Right ventricle myocardium inferior (tissue), 1 donor: ENCODE results near the gene RBM12. TPM values are rescaled to one million over a fixed set of nuclear protein-coding genes. Genes with fewer than 3 reads are reported as not detected.
"Not testable (repeated sequence)": the region's sequence is repeated elsewhere in the genome, so short reads cannot be mapped to it uniquely, and the experiment has no call there.

Experiments used
- ATAC-seq: fragments of 200-7000 bp; cut with Tn5 transposase; one replicate; pipeline ENCODE4 v1.9.1; 2020; ENCODE audit warnings: mild to moderate bottlenecking, moderate library complexity
- DNase-seq: peaks from one replicate; pipeline ENCODE4 v3.0.0; 2021; ENCODE audit errors: missing footprints
- intact Hi-C: fragments of 100-400 bp; cut with DNase I; formaldehyde crosslinking; loops from one replicate; pipeline ENCODE4 v1.11.0; 2022
- long read RNA-seq: library from polyadenylated mRNA; unstranded; transcript quantifications from one replicate; pipeline ENCODE4 v2.0.0, GENCODE V29; 2021
- total RNA-seq: library from RNA; stranded (reverse); fragmentation: NEBNext Ultra II Directional; extraction: Animal tissue kit (Norgen Biotek cat#: 25700); gene quantifications from one replicate; pipeline ENCODE4 v1.2.1, GENCODE V29; 2021
- donor health status: DM: no; HTN: yes; CAD: no; lungs with severe emphysema.

RBM12 gene
- 41.4 TPM for total RNA-seq
- long read RNA-seq, full-length matches to known transcripts = 10 of 13 reads
- long read RNA-seq, partial matches to known transcripts = 0 of 13 reads
- long read RNA-seq, other reads (novel, unspliced or antisense) = 3 of 13 reads

- peak; percentile 95 for DNase-seq
- intact Hi-C loops = loop anchor here (2.0 kb wide), 1 partner anchor 34 kb away; the partner anchor contains the start of genes NFS1 and ROMO1
- ATAC-seq = peak; percentile 98
Measured at GRCh38 chr20:35664466-35665206, at the start of gene RBM12, which contains the start of gene CPNE1. Gene RBM12 (minus strand): TSS chr20:35664900. CDS start chr20:35655322, 9,578 bp downstream. Gene CPNE1 (minus strand): TSS chr20:35664900. CDS start chr20:35632923, 31,977 bp downstream.

- intact Hi-C loops = no loop called here
- DNase-seq (no peak), ATAC-seq (no peak)
Measured at GRCh38 chr20:35714127-35714526, 49.4 kb upstream of the RBM12 start.

- DNase-seq, ATAC-seq, intact Hi-C loops: not testable (repeated sequence)
Measured at GRCh38 chr20:35713120-35713519, 48.4 kb upstream of the RBM12 start.

- ATAC-seq (no peak), DNase-seq (no peak)
- intact Hi-C loops = no loop called here
Measured at GRCh38 chr20:35711588-35712209, 47.0 kb upstream of the RBM12 start.

GRCh38 chr20:35710884-35711587 lies 46.3 kb upstream of the RBM12 start:
- ATAC-seq (no peak), DNase-seq (no peak)
- intact Hi-C loops = no loop called here

- DNase-seq (no peak), ATAC-seq (no peak)
- intact Hi-C loops = no loop called here
Measured at GRCh38 chr20:35710039-35710438, 45.3 kb upstream of the RBM12 start.

- ATAC-seq = no peak
- intact Hi-C loops = no loop called here
- DNase-seq = no peak
Measured at GRCh38 chr20:35709259-35709658, 44.6 kb upstream of the RBM12 start.

GRCh38 chr20:35708502-35708901 lies 43.8 kb upstream of the RBM12 start:
- intact Hi-C loops = no loop called here
- ATAC-seq = no peak
- DNase-seq = no peak

- intact Hi-C loops, ATAC-seq, DNase-seq: not testable (repeated sequence)
Measured at GRCh38 chr20:35706591-35707529, 42.2 kb upstream of the RBM12 start.

- DNase-seq, intact Hi-C loops, ATAC-seq: not testable (repeated sequence)
Measured at GRCh38 chr20:35705894-35706293, 41.2 kb upstream of the RBM12 start.

- DNase-seq (no peak), ATAC-seq (no peak)
- intact Hi-C loops = loop anchor here (5.0 kb wide), 1 partner anchor 33 kb away; no protein-coding TSS in a partner anchor
Measured at GRCh38 chr20:35704514-35705261, 40.0 kb upstream of the RBM12 start.

- no peak for ATAC-seq
- intact Hi-C loops = loop anchor here (5.0 kb wide), 1 partner anchor 34 kb away; no protein-coding TSS in a partner anchor
- DNase-seq = no peak
Measured at GRCh38 chr20:35702824-35703695, 38.4 kb upstream of the RBM12 start.

GRCh38 chr20:35702051-35702823 lies 37.5 kb upstream of the RBM12 start:
- DNase-seq (no peak), ATAC-seq (no peak)
- intact Hi-C loops = loop anchor here (5.0 kb wide), 1 partner anchor 35 kb away; no protein-coding TSS in a partner anchor

- no peak for ATAC-seq
- intact Hi-C loops = loop anchor here (5.0 kb wide), 1 partner anchor 37 kb away; no protein-coding TSS in a partner anchor
- no peak for DNase-seq
Measured at GRCh38 chr20:35700625-35701148, 36.0 kb upstream of the RBM12 start.

- no peak for DNase-seq
- intact Hi-C loops = loop anchor here (2.0 to 5.0 kb wide), 3 partner anchors 35 to 98 kb away; partner anchors contain the start of genes CPNE1 and RBM12
- ATAC-seq = no peak
Measured at GRCh38 chr20:35699957-35700624, 35.4 kb upstream of the RBM12 start.
